H1 (cell line): ENCODE measurements around the gene MORN5. TPM values are rescaled to one million over a fixed set of nuclear protein-coding genes. Genes with fewer than 3 reads are reported as not detected.

Experiments
- CTCF ChIA-PET: fragments of 300-600 bp; sonication (Branson Sonifier 250); formaldehyde crosslinking; loops from one replicate; lab custom pipeline; 2021; ENCODE audit not compliant: partially characterized antibody; lab: Charles Lee
- POLR2A ChIA-PET: fragments of 300-600 bp; sonication (Branson Sonifier 250); formaldehyde crosslinking; loops from one replicate; lab custom pipeline; 2021; ENCODE audit warnings: inconsistent platforms; ENCODE audit not compliant: partially characterized antibody; lab: Charles Lee
- DNase-seq, 2 experiments: peaks; one replicate each; pipeline versions ENCODE4 v3.0.0 to v3.0.0-alpha.2; 2010 to 2022; ENCODE audit warnings: low spot score in 2 of 2, low read depth in 1 of 2, mixed read lengths in 1 of 2
- FAIRE-seq: peaks from 2 replicates; lab custom pipeline; 2011; peaks lifted over from hg19 to GRCh38; lab: Jason Lieb, UNC
- H2AFZ ChIP-seq: 2 replicates; pipeline ENCODE4 v1.8.1; 2012; ENCODE audit warnings: low read length, inconsistent platforms
- H2AK5ac ChIP-seq: 2 replicates; pipeline ENCODE4 v1.6.1; 2013; ENCODE audit warnings: low read depth, low read length
- H2BK120ac ChIP-seq: replicated peaks from 2 replicates; pipeline ENCODE3; 2013; ENCODE audit warnings: low read depth, low read length, inconsistent platforms
- H2BK12ac ChIP-seq: 2 replicates; pipeline ENCODE4 v1.6.1; 2013; ENCODE audit warnings: low read depth, low read length
- H2BK15ac ChIP-seq: 2 replicates; pipeline ENCODE4 v1.6.1; 2013; ENCODE audit warnings: low read length
- H2BK20ac ChIP-seq: 2 replicates; pipeline ENCODE4 v1.6.1; 2013; ENCODE audit warnings: low read length
- H2BK5ac ChIP-seq: 2 replicates; pipeline ENCODE4 v1.6.1; 2013; ENCODE audit warnings: low read depth, low read length
- H3K14ac ChIP-seq: 2 replicates; pipeline ENCODE4 v1.6.1; 2013; ENCODE audit warnings: inconsistent platforms; ENCODE audit not compliant: insufficient read length
- H3K18ac ChIP-seq: 2 replicates; pipeline ENCODE4 v1.6.1; 2013; ENCODE audit warnings: low read length; ENCODE audit errors: extremely low read depth
- H3K23ac ChIP-seq: 2 replicates; pipeline ENCODE4 v1.6.1; 2013; ENCODE audit warnings: inconsistent platforms; ENCODE audit not compliant: insufficient read length
- H3K23me2 ChIP-seq: 2 replicates; pipeline ENCODE4 v1.6.1; 2013; ENCODE audit warnings: low read depth, low read length
- H3K27ac ChIP-seq: 2 replicates; pipeline ENCODE4 v1.6.1; 2011; ENCODE audit warnings: low read depth, low read length, inconsistent platforms
- H3K27me3 ChIP-seq, 4 experiments: replicated peaks in 1 of 4; 1 replicate in 1 of 4; 2 replicates in 3 of 4; pipeline versions ENCODE4 v1.6.1 to v1.8.1; 2011 to 2013; ENCODE audit warnings: low read length in 3 of 4, mild to moderate bottlenecking in 3 of 4, inconsistent platforms in 2 of 4, mixed read lengths in 2 of 4, moderate library complexity in 1 of 4; ENCODE audit not compliant: control insufficient read depth in 3 of 4, insufficient read depth in 3 of 4; ENCODE audit errors: extremely low read depth in 1 of 4
- H3K36me3 ChIP-seq, 4 experiments: 2 replicates each; pipeline versions ENCODE4 v1.6.1 to v1.8.1; 2011 to 2013; ENCODE audit warnings: mild to moderate bottlenecking in 4 of 4, low read length in 3 of 4, moderate library complexity in 2 of 4, control low read depth in 1 of 4, inconsistent platforms in 1 of 4; ENCODE audit not compliant: insufficient read depth in 4 of 4, control insufficient read depth in 2 of 4
- H3K4ac ChIP-seq: replicated peaks from 2 replicates; pipeline ENCODE3; 2013; ENCODE audit warnings: low read length, low read depth, mixed read lengths, inconsistent platforms; ENCODE audit not compliant: insufficient read length
- H3K4me1 ChIP-seq, 4 experiments: replicated peaks in 1 of 4; 1 replicate in 1 of 4; 2 replicates in 3 of 4; pipeline versions ENCODE4 v1.6.1 to v1.8.1; 2011 to 2013; ENCODE audit warnings: low read length in 3 of 4, inconsistent platforms in 2 of 4, mixed read lengths in 1 of 4; ENCODE audit not compliant: insufficient read depth in 4 of 4, control insufficient read depth in 3 of 4
- H3K4me2 ChIP-seq, 2 experiments: 2 replicates each; pipeline versions ENCODE4 v1.6.1 to v1.8.1; 2011 to 2013; ENCODE audit warnings: low read depth in 2 of 2, low read length in 2 of 2, control low read depth in 1 of 2, inconsistent platforms in 1 of 2, mild to moderate bottlenecking in 1 of 2; ENCODE audit not compliant: insufficient read depth in 1 of 2
- H3K4me3 ChIP-seq, 4 experiments: fragments of 200-600, 300-600 bp in 1 of 4; sonication (generic), shearing (Covaris generic), sonication (Bioruptor Twin) in 1 of 4; 2 replicates each; pipeline versions ENCODE4 v1.5.1 to v1.8.1; 2011 to 2016; ENCODE audit warnings: low read length in 4 of 4, low read depth in 3 of 4, control low read depth in 2 of 4, inconsistent platforms in 2 of 4, mild to moderate bottlenecking in 2 of 4, mixed read lengths in 1 of 4, moderate library complexity in 1 of 4; ENCODE audit not compliant: insufficient read depth in 2 of 4; ENCODE audit errors: extremely low read depth in 1 of 4
- H3K56ac ChIP-seq: replicated peaks from 2 replicates; pipeline ENCODE3; 2013; ENCODE audit warnings: low read depth, mild to moderate bottlenecking, mixed read lengths, low read length, inconsistent platforms; ENCODE audit not compliant: insufficient read length
- H3K79me1 ChIP-seq: 2 replicates; pipeline ENCODE4 v1.6.1; 2013; ENCODE audit warnings: low read depth, low read length, control low read depth
- H3K79me2 ChIP-seq, 2 experiments: 2 replicates each; pipeline versions ENCODE4 v1.6.1 to v1.8.1; 2012 to 2013; ENCODE audit warnings: low read length in 2 of 2, mild to moderate bottlenecking in 2 of 2, inconsistent platforms in 1 of 2; ENCODE audit not compliant: insufficient read depth in 2 of 2, control insufficient read depth in 1 of 2
- H3K9ac ChIP-seq, 4 experiments: replicated peaks in 1 of 4; 1 replicate in 1 of 4; 2 replicates in 3 of 4; pipeline versions ENCODE4 v1.6.1 to v1.8.1; 2011 to 2013; ENCODE audit warnings: low read depth in 3 of 4, low read length in 3 of 4, control low read depth in 2 of 4, mild to moderate bottlenecking in 2 of 4, moderate library complexity in 2 of 4, inconsistent platforms in 1 of 4; ENCODE audit errors: extremely low read depth in 1 of 4
- H3K9me3 ChIP-seq, 2 experiments: 2 replicates each; pipeline versions ENCODE4 v1.6.1 to v1.8.1; 2012 to 2013; ENCODE audit warnings: mild to moderate bottlenecking in 2 of 2, moderate library complexity in 2 of 2, control low read depth in 1 of 2, inconsistent platforms in 1 of 2, low read depth in 1 of 2, low read length in 1 of 2, mixed read lengths in 1 of 2; ENCODE audit not compliant: insufficient read depth in 2 of 2
- H4K20me1 ChIP-seq, 2 experiments: replicated peaks in 1 of 2; 2 replicates each; pipeline versions ENCODE3 to v1.8.1; 2011 to 2013; ENCODE audit warnings: inconsistent platforms in 2 of 2, low read length in 2 of 2, mild to moderate bottlenecking in 1 of 2; ENCODE audit not compliant: insufficient read depth in 2 of 2, control insufficient read depth in 1 of 2
- H4K5ac ChIP-seq: 2 replicates; pipeline ENCODE4 v1.6.1; 2013; ENCODE audit warnings: low read length, low read depth, mixed read lengths, inconsistent platforms; ENCODE audit not compliant: insufficient read length
- H4K8ac ChIP-seq: 2 replicates; pipeline ENCODE4 v1.8.0; 2013; ENCODE audit warnings: mild to moderate bottlenecking, moderate library complexity, low read length, inconsistent platforms; ENCODE audit not compliant: insufficient read depth; ENCODE audit errors: extremely low read depth
- H4K91ac ChIP-seq: replicated peaks from 2 replicates; pipeline ENCODE3; 2013; ENCODE audit warnings: low read length, mixed read lengths, inconsistent platforms; ENCODE audit not compliant: insufficient read length
- BACH1 ChIP-seq: IDR thresholded peaks from 2 replicates; pipeline ENCODE4 v1.6.1; 2012; ENCODE audit warnings: low read length, improper control_type of control experiment
- CTBP2 ChIP-seq: IDR thresholded peaks from 2 replicates; pipeline ENCODE4 v1.7.0; 2011; ENCODE audit warnings: borderline replicate concordance, mild to moderate bottlenecking, moderate library complexity, mixed read lengths, low read length; ENCODE audit not compliant: insufficient read depth, insufficient read length
- E2F6 ChIP-seq: IDR thresholded peaks from 2 replicates; pipeline ENCODE4 v1.6.1; 2012; ENCODE audit warnings: inconsistent platforms
- MAX ChIP-seq: IDR thresholded peaks from 2 replicates; pipeline ENCODE4 v1.6.1; 2012; ENCODE audit warnings: inconsistent platforms
- NRF1 ChIP-seq: IDR thresholded peaks from 2 replicates; pipeline ENCODE4 v1.6.1; 2011; ENCODE audit warnings: mild to moderate bottlenecking, low read depth, low read length, improper control_type of control experiment
- PHF8 ChIP-seq: fragments of 200-600 bp; sonication (generic); conservative IDR thresholded peaks from 2 replicates; pipeline ENCODE4 v1.7.1; 2012; ENCODE audit warnings: low read depth, mild to moderate bottlenecking, inconsistent platforms, low read length, moderate library complexity
- POLR2A ChIP-seq, 2 experiments: IDR thresholded peaks; 1 replicate in 1 of 2; 2 replicates in 1 of 2; pipeline ENCODE4 v1.6.1; 2011; ENCODE audit warnings: low read depth in 2 of 2, low read length in 2 of 2, mild to moderate bottlenecking in 2 of 2; ENCODE audit errors: control extremely low read depth in 1 of 2
- RFX5 ChIP-seq: IDR thresholded peaks from 2 replicates; pipeline ENCODE4 v1.6.1; 2011; ENCODE audit warnings: low read depth, low read length, improper control_type of control experiment, borderline replicate concordance
- TAF7 ChIP-seq: optimal IDR thresholded peaks from 2 replicates; pipeline ENCODE3; 2011; ENCODE audit warnings: low read depth, mild to moderate bottlenecking, inconsistent platforms, low read length, moderate library complexity, borderline replicate concordance
- YY1 ChIP-seq: IDR thresholded peaks from 2 replicates; pipeline ENCODE4 v1.6.1; 2011; ENCODE audit warnings: low read depth, mild to moderate bottlenecking, low read length
- WGBS, 2 experiments: shearing (Covaris generic) in 1 of 2; methylation state at CpG; one replicate each; pipeline versions ENCODE4 v1.1.6 to v1.1.7; 2013 to 2015; ENCODE audit warnings: low lambda C conversion rate in 2 of 2, mixed read lengths in 2 of 2, inconsistent platforms in 1 of 2, low coverage in 1 of 2, missing lambda C conversion rate in 1 of 2; ENCODE audit not compliant: insufficient replicate concordance in 2 of 2, insufficient coverage in 1 of 2, insufficient read length in 1 of 2; ENCODE audit errors: extremely low coverage in 1 of 2, missing lambda C conversion rate in 1 of 2; 5-methylcytosine and 5-hydroxymethylcytosine counted together
- polyA plus RNA-seq, 7 experiments: library from polyadenylated mRNA; depleted of rRNA in 3 of 7; stranded (reverse) in 5 of 7; unstranded in 2 of 7; fragments of >200 nt in 5 of 7; fragments of 200-250 nt in 2 of 7; gene quantifications; 1 replicate in 5 of 7; 2 replicates in 1 of 7; 4 replicates in 1 of 7; pipeline versions ENCODE4 v1.2.1 to v1.2.3, GENCODE V29; 2011 to 2013; ENCODE audit warnings: missing spikeins in 2 of 7, mixed read lengths in 2 of 7
- total RNA-seq: library from RNA; stranded (reverse); fragmentation: NEBNext Ultra II Directional; extraction: Animal tissue kit (Norgen Biotek cat#: 25700); gene quantifications from 2 replicates; pipeline ENCODE4 v1.2.1, GENCODE V29; 2021

The MORN5 gene
- total and polyA plus RNA-seq, 2 of the 8 experiments (the other 6 are each of a cell fraction or from before 2014, with no cell fraction given): not detected

DNA sequence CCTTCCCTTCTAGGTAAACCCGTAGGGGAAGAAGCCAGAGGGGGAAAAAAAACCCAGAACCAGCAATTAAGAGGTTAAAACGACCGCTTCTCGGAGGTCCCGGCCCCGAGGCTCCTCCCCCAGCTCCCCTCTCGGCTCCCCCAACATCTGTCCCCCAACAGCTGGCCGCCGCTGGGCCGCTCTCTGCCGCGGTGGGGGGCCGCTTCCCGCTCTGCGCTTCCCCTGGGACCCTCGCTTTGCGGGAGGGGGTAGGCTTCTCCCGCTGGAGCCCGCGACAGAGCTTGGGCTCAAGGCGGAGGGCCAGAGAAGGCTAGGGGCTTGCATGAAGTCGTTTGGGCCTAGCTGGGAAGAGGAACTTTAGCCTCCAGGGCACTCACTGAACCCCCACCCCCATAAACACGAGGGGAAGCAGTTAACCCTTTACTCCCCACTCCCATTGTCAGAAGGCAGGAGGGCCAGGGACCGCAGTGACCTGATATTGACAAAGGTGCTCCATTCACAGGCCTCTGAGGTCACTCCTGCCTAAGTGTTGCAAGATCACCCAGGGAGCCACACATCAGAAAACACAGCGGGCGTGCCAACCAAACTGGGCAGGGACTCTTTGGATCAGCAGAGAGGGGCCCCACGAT lies 61.6 kb downstream of the MORN5 start:
- H3K79me1 ChIP-seq: no peaks in the 10 kb centered on the region
- ChIA-PET POLR2A (interaction anchor here (0.7 to 1.0 kb wide), 4 partner anchors 24 to 94 kb away, joined by 3 to 4 read pairs (median 3); no protein-coding TSS in a partner anchor), CTCF (interaction anchor here (0.8 to 4.6 kb wide), 5 partner anchors 9 to 97 kb away, joined by 3 to 26 read pairs (median 3); partner anchors contain the start of gene NDUFA8)
- FAIRE-seq (peak; percentile 7), DNase-seq (peak in 1 of 2 experiments; percentile 85)
- H4K8ac ChIP-seq: no peak overlapping the region
- H3K4me3 ChIP-seq: peak overlapping the region; percentile 8 to 59 (median 26); a peak in 6 of 8 replicates
- H3K23ac ChIP-seq: no peak overlapping the region
- H4K5ac ChIP-seq: no peak overlapping the region
- no peak overlapping the region for H3K4ac ChIP-seq
- H2BK20ac ChIP-seq: no peak overlapping the region
- no peak overlapping the region for H2BK120ac ChIP-seq
- H2AFZ ChIP-seq: no peak overlapping the region
- no peak overlapping the region; the same call in 1 of the 2 replicates for H3K18ac ChIP-seq
- no peaks in the 10 kb centered on the region for H3K9me3 ChIP-seq
- peaks cover 17 to 38% of the 10 kb centered on the region in 2 experiments for H4K20me1 ChIP-seq
- no peak overlapping the region for H2AK5ac ChIP-seq
- H2BK12ac ChIP-seq: no peak overlapping the region
- H3K9ac ChIP-seq: no peak overlapping the region
- H2BK15ac ChIP-seq: no peak overlapping the region
- peak overlapping the region; percentile 80 to 87 for H3K4me2 ChIP-seq
- 4% methylated on average over 19 of the region's 27 CpGs; no CpG with 5 or more reads in 1 of the 2 experiments for WGBS, 2 experiments
- H2BK5ac ChIP-seq: 0 out of 2 replicates have a peak overlapping the region, but pooled peaks have one; percentile 17
- no peak overlapping the region for H3K56ac ChIP-seq
- no peak overlapping the region for H3K27ac ChIP-seq
- peaks cover 93 to 100% (median 99%) of the 10 kb centered on the region in 4 experiments for H3K27me3 ChIP-seq
- H3K14ac ChIP-seq: no peak overlapping the region
- H4K91ac ChIP-seq: no peak overlapping the region
- peaks cover 5 to 52% (median 40%) of the 10 kb centered on the region in 4 experiments for H3K4me1 ChIP-seq
- no peaks in the 10 kb centered on the region for H3K79me2 ChIP-seq
- peaks cover 25% of the 10 kb centered on the region; the same call in 1 of the 2 replicates for H3K23me2 ChIP-seq
- H3K36me3 ChIP-seq: no peaks in the 10 kb centered on the region; a peak in 1 of 8 replicates
- TF ChIP-seq MAX: 0 out of 2 replicates have a peak, but pooled peaks have one; percentile 37
- TF ChIP-seq NRF1: no peak
- peak; percentile 99 for TF ChIP-seq CTBP2
- TF ChIP-seq E2F6: 0 out of 2 replicates have a peak, but pooled peaks have one; percentile 23
- TF ChIP-seq TAF7: no peak
- no peak for TF ChIP-seq PHF8
- no peak for TF ChIP-seq RFX5
- TF ChIP-seq POLR2A (IDR thresholded peaks at IDR 0.05; ENCODE audit: control extremely low read depth in 1 of 2, low read depth in 2 of 2, low read length in 2 of 2): no peak
- peak; percentile 15; the same call in 1 of the 2 replicates for TF ChIP-seq BACH1
- TF ChIP-seq YY1: no peak
